Small intestine (tissue), 7 donors: ENCODE data around the gene PDK2. TPM values are rescaled to one million over a fixed set of nuclear protein-coding genes. Genes with fewer than 3 reads are reported as not detected.

Source experiments
- DNase-seq, 2 donors: peaks; one replicate each; pipeline versions ENCODE4 v3.0.0 to v3.0.0-alpha.2; 2013
- FAIRE-seq: peaks from 2 replicates; lab custom pipeline; 2012; peaks lifted over from hg19 to GRCh38; lab: Jason Lieb, UNC
- H3K27ac ChIP-seq, 3 donors: one replicate each; pipeline ENCODE4 v1.5.1; 2013; ENCODE audit warnings: low read length in 2 of 3, mild to moderate bottlenecking in 2 of 3, control low read depth in 1 of 3, inconsistent platforms in 1 of 3, low read depth in 1 of 3, moderate library complexity in 1 of 3
- H3K27me3 ChIP-seq, 3 donors: one replicate each; pipeline ENCODE4 v1.6.1; 2013; ENCODE audit warnings: low read length in 3 of 3, inconsistent platforms in 1 of 3; ENCODE audit not compliant: control insufficient read depth in 3 of 3, insufficient read depth in 3 of 3
- H3K36me3 ChIP-seq, 3 donors: one replicate each; pipeline ENCODE4 v1.6.1; 2013; ENCODE audit warnings: low read length in 3 of 3, inconsistent platforms in 1 of 3, low read depth in 1 of 3, mild to moderate bottlenecking in 1 of 3, moderate library complexity in 1 of 3; ENCODE audit not compliant: control insufficient read depth in 3 of 3, insufficient read depth in 2 of 3
- H3K4me1 ChIP-seq, 3 donors: one replicate each; pipeline ENCODE4 v1.6.1; 2013; ENCODE audit warnings: low read length in 2 of 3, inconsistent platforms in 1 of 3, low read depth in 1 of 3, mild to moderate bottlenecking in 1 of 3, moderate library complexity in 1 of 3; ENCODE audit not compliant: control insufficient read depth in 3 of 3, insufficient read depth in 2 of 3
- H3K4me3 ChIP-seq, 3 donors: one replicate each; pipeline ENCODE4 v1.5.1; 2013; ENCODE audit warnings: low read length in 3 of 3, control low read depth in 1 of 3, inconsistent platforms in 1 of 3, low read depth in 1 of 3, mild to moderate bottlenecking in 1 of 3, moderate library complexity in 1 of 3
- H3K9me3 ChIP-seq, 2 donors: one replicate each; pipeline ENCODE4 v1.6.1; 2013; ENCODE audit warnings: low read depth in 1 of 2, low read length in 1 of 2; ENCODE audit not compliant: control insufficient read depth in 2 of 2, insufficient read depth in 1 of 2
- WGBS, 3 donors: extraction: QIAGEN DNeasy Blood & Tissue Kit; methylation state at CpG; one replicate each; pipeline ENCODE4 v1.1.7; 2013; 5-methylcytosine and 5-hydroxymethylcytosine counted together
- polyA plus RNA-seq, 4 donors: library from polyadenylated mRNA; stranded (reverse) in 3 of 4; unstranded in 1 of 4; fragments of 200-250 nt in 3 of 4; fragments of 120-200 nt in 1 of 4; gene quantifications; one replicate each; pipeline versions ENCODE4 v1.2.1 to v1.2.3, GENCODE V29; 2013
- donor health status: healthy with polysubstance abuse.
- donor health status: control.
- donor health status: control.
- donor health status: Bipolar disorder and iron deficiency.
- donor health status: healthy.

The PDK2 gene
- polyA plus RNA-seq, 4 donors: 27.2 to 125 (median 36.8) TPM

GRCh38 chr17:50055426-50056216 lies 39.5 kb upstream of the PDK2 start, which contains the start of gene ITGA3:
Gene ITGA3 (plus strand): TSS chr17:50056110. CDS start chr17:50056440, 330 bp downstream.
- FAIRE-seq: no peak

GRCh38 chr17:50056217-50056960 lies 38.8 kb upstream of the PDK2 start:
- Histone ChIP-seq H3K36me3 (peaks cover 0 to 31% (median 0%) of the 10 kb centered on the region in 3 donors), H3K27ac (peak overlapping the region; percentile 93 to 99 (median 98)), H3K27me3 (no peaks in the 10 kb centered on the region), H3K9me3 (no peaks in the 10 kb centered on the region), H3K4me1 (peaks cover 14 to 76% (median 23%) of the 10 kb centered on the region in 3 donors), H3K4me3 (peak overlapping the region; percentile 45 to 97 (median 78))
- WGBS, 3 donors: 0 to 1% (median 0%) methylated on average over 38 to 64 of the region's 64 CpGs
- FAIRE-seq (no peak), DNase-seq (peak; percentile 52 to 88)

More at GRCh38 chr17:50055426-50056216, 39.5 kb upstream of the PDK2 start, which contains the start of gene ITGA3:
- Histone ChIP-seq H3K4me1 (peaks cover 9 to 75% (median 15%) of the 10 kb centered on the region in 3 donors), H3K9me3 (no peaks in the 10 kb centered on the region), H3K4me3 (peak within 1 kb of the TSS; percentile 45 to 97 (median 78)), H3K27ac (peak within 1 kb of the TSS; percentile 93 to 99 (median 98)), H3K36me3 (peaks cover 0 to 23% (median 0%) of the 10 kb centered on the region in 3 donors), H3K27me3 (no peaks in the 10 kb centered on the region)
- DNase-seq: peak; percentile 84 to 90
- 0 to 1% (median 0%) methylated on average over 50 to 65 of the region's 65 CpGs for WGBS, 3 donors

- H3K4me3 ChIP-seq: peak overlapping the region; percentile 12 to 97 (median 78)
- peaks cover 14 to 73% (median 24%) of the 10 kb centered on the region in 3 donors for H3K4me1 ChIP-seq
- no peaks in the 10 kb centered on the region for H3K9me3 ChIP-seq
- H3K27me3 ChIP-seq: no peaks in the 10 kb centered on the region
- 8 to 18% (median 17%) methylated on average over 15 of the region's 15 CpGs for WGBS, 3 donors
- peaks cover 0 to 36% (median 0%) of the 10 kb centered on the region in 3 donors for H3K36me3 ChIP-seq
- peak overlapping the region; percentile 93 to 99 (median 98) for H3K27ac ChIP-seq
- DNase-seq (peak; percentile 62 to 68), FAIRE-seq (no peak)
Observed at GRCh38 chr17:50056961-50057330, 38.2 kb upstream of the PDK2 start.

- H3K4me1 ChIP-seq: peaks cover 14 to 70% (median 24%) of the 10 kb centered on the region in 3 donors
Observed at GRCh38 chr17:50057521-50057991, 37.6 kb upstream of the PDK2 start.

GRCh38 chr17:50058296-50058953 lies 36.7 kb upstream of the PDK2 start:
- Histone ChIP-seq H3K4me3 (peak overlapping the region in 2 of 3 donors; percentile 3 to 97), H3K36me3 (peaks cover 0 to 49% (median 0%) of the 10 kb centered on the region in 3 donors), H3K4me1 (peaks cover 14 to 64% (median 24%) of the 10 kb centered on the region in 3 donors), H3K27me3 (no peaks in the 10 kb centered on the region), H3K27ac (peak overlapping the region; percentile 47 to 99 (median 63)), H3K9me3 (no peaks in the 10 kb centered on the region)
- 75 to 79% (median 76%) methylated on average over 10 of the region's 10 CpGs for WGBS, 3 donors
- no peak for DNase-seq
- FAIRE-seq: no peak

More at GRCh38 chr17:50057521-50057991, 37.6 kb upstream of the PDK2 start:
- H3K4me3 ChIP-seq: peak overlapping the region in 2 of 3 donors; percentile 78 to 97
- H3K36me3 ChIP-seq: peaks cover 0 to 42% (median 0%) of the 10 kb centered on the region in 3 donors
- H3K27ac ChIP-seq: peak overlapping the region; percentile 93 to 99 (median 98)
- WGBS, 3 donors: 14 to 64% (median 26%) methylated on average over 8 to 9 of the region's 9 CpGs
- FAIRE-seq: no peak
- no peaks in the 10 kb centered on the region for H3K9me3 ChIP-seq
- DNase-seq: peak; percentile 88 to 96
- no peaks in the 10 kb centered on the region for H3K27me3 ChIP-seq

GRCh38 chr17:50059256-50059655 lies 35.9 kb upstream of the PDK2 start:
- peaks cover 12 to 63% (median 24%) of the 10 kb centered on the region in 3 donors for H3K4me1 ChIP-seq
- peak overlapping the region in 1 of 3 donors; percentile 81 for H3K27ac ChIP-seq
- 13 to 37% (median 26%) methylated on average over 4 of the region's 4 CpGs for WGBS, 3 donors
- DNase-seq: peak in 1 of 2 donors; percentile 58
- H3K9me3 ChIP-seq: no peaks in the 10 kb centered on the region
- H3K4me3 ChIP-seq: no peak overlapping the region
- no peaks in the 10 kb centered on the region for H3K27me3 ChIP-seq
- H3K36me3 ChIP-seq: peaks cover 0 to 58% (median under 1%) of the 10 kb centered on the region in 3 donors
- FAIRE-seq: no peak

GRCh38 chr17:50059759-50060273 lies 35.3 kb upstream of the PDK2 start:
- DNase-seq (no peak), FAIRE-seq (no peak)
- no peak overlapping the region for H3K4me3 ChIP-seq
- peaks cover 12 to 66% (median 24%) of the 10 kb centered on the region in 3 donors for H3K4me1 ChIP-seq
- H3K27me3 ChIP-seq: no peaks in the 10 kb centered on the region
- H3K27ac ChIP-seq: peak overlapping the region in 1 of 3 donors; percentile 81
- H3K9me3 ChIP-seq: no peaks in the 10 kb centered on the region
- H3K36me3 ChIP-seq: peaks cover 0 to 61% (median 4%) of the 10 kb centered on the region in 3 donors
- 46 to 53% (median 51%) methylated on average over 3 to 5 of the region's 5 CpGs for whole genome bisulfite sequencing, 3 donors
